Measurements from ENCODE around the gene BHLHA15.

The BHLHA15 gene

GRCh38 chr7:98187138-98187502, 24.1 kb upstream of the BHLHA15 start:
- DNase-seq (ENCODE audit: low spot score): no peak

- no peak for DNase-seq (ENCODE audit: low spot score)
Measured at GRCh38 chr7:98189559-98189958, 21.7 kb upstream of the BHLHA15 start.

GRCh38 chr7:98191668-98192431, 19.4 kb upstream of the BHLHA15 start:
- DNase-seq (ENCODE audit: low spot score): no peak

GRCh38 chr7:98192781-98193457, 18.3 kb upstream of the BHLHA15 start:
- no peak for DNase-seq (ENCODE audit: low spot score)

- no peak for DNase-seq (ENCODE audit: low spot score)
Measured at GRCh38 chr7:98193474-98194180, 17.6 kb upstream of the BHLHA15 start.

- no peak for DNase-seq (ENCODE audit: low spot score)
Measured at GRCh38 chr7:98194186-98194585, 17.1 kb upstream of the BHLHA15 start.

GRCh38 chr7:98194672-98195457, 16.4 kb upstream of the BHLHA15 start:
- no peak for DNase-seq (ENCODE audit: low spot score)

- DNase-seq (ENCODE audit: low spot score): no peak
Measured at GRCh38 chr7:98196706-98197605, 14.3 kb upstream of the BHLHA15 start.

- no peak for DNase-seq (ENCODE audit: low spot score)
Measured at GRCh38 chr7:98199131-98199530, 12.1 kb upstream of the BHLHA15 start.

GRCh38 chr7:98200364-98200763, 10.9 kb upstream of the BHLHA15 start:
- no peak for DNase-seq (ENCODE audit: low spot score)

- DNase-seq (ENCODE audit: low spot score): no peak
Measured at GRCh38 chr7:98202367-98203195, 8.7 kb upstream of the BHLHA15 start.

GRCh38 chr7:98203261-98203963, 7.8 kb upstream of the BHLHA15 start:
- no peak for DNase-seq (ENCODE audit: low spot score)

- DNase-seq (ENCODE audit: low spot score): no peak
Measured at GRCh38 chr7:98203964-98204605, 7.2 kb upstream of the BHLHA15 start.

- no peak for DNase-seq (ENCODE audit: low spot score)
Measured at GRCh38 chr7:98204670-98205069, 6.6 kb upstream of the BHLHA15 start.

- no peak for DNase-seq (ENCODE audit: low spot score)
Measured at GRCh38 chr7:98205162-98205845, 5.9 kb upstream of the BHLHA15 start.

- no peak for DNase-seq (ENCODE audit: low spot score)
Measured at GRCh38 chr7:98206451-98207330, 4.5 kb upstream of the BHLHA15 start.

GRCh38 chr7:98209166-98209920, 1.9 kb upstream of the BHLHA15 start:
- no peak for DNase-seq (ENCODE audit: low spot score)

Measured in LoVo (cell line).